GM23248 (cell line): ENCODE data around the gene RORB. TPM values are rescaled to one million over a fixed set of nuclear protein-coding genes. Genes with fewer than 3 reads are reported as not detected.

Source experiments
- DNase-seq: peaks from one replicate; pipeline ENCODE4 v3.0.0-alpha.2; 2015
- H2AFZ ChIP-seq: fragments of 200-600 bp; sonication (generic); 2 replicates; pipeline ENCODE4 v1.6.1; 2016; ENCODE audit warnings: antibody characterized with exemption
- H3F3A ChIP-seq: fragments of 200-600 bp; sonication (generic); 2 replicates; pipeline ENCODE4 v1.6.1; 2016; ENCODE audit warnings: mild to moderate bottlenecking, antibody characterized with exemption, mixed run types; ENCODE audit not compliant: insufficient read depth
- H3K27ac ChIP-seq: fragments of 200-600 bp; sonication (generic); 2 replicates; pipeline ENCODE4 v1.5.1; 2016; ENCODE audit warnings: mild to moderate bottlenecking
- H3K27me3 ChIP-seq: fragments of 200-600 bp; sonication (generic); replicated peaks from 2 replicates; pipeline ENCODE4 v1.6.1; 2016; ENCODE audit warnings: mild to moderate bottlenecking; ENCODE audit not compliant: insufficient read depth
- H3K36me3 ChIP-seq: fragments of 200-600 bp; sonication (generic); 2 replicates; pipeline ENCODE4 v1.6.1; 2016; ENCODE audit warnings: low read depth, mild to moderate bottlenecking
- H3K4me1 ChIP-seq: fragments of 200-600 bp; sonication (generic); 2 replicates; pipeline ENCODE4 v1.6.1; 2016; ENCODE audit warnings: mild to moderate bottlenecking; ENCODE audit not compliant: insufficient read depth
- H3K4me2 ChIP-seq: fragments of 200-600 bp; sonication (generic); one replicate; pipeline ENCODE4 v1.6.1; 2016; ENCODE audit warnings: mild to moderate bottlenecking; ENCODE audit not compliant: unreplicated experiment
- H3K4me3 ChIP-seq: fragments of 200-600 bp; sonication (generic); 2 replicates; pipeline ENCODE4 v1.5.1; 2016; ENCODE audit warnings: mild to moderate bottlenecking
- H3K79me2 ChIP-seq: fragments of 200-600 bp; sonication (generic); 2 replicates; pipeline ENCODE4 v1.6.1; 2016; ENCODE audit warnings: mild to moderate bottlenecking; ENCODE audit not compliant: insufficient read depth
- H3K9ac ChIP-seq: fragments of 200-600 bp; sonication (generic); 2 replicates; pipeline ENCODE4 v1.6.1; 2016; ENCODE audit warnings: mild to moderate bottlenecking
- H3K9me2 ChIP-seq: fragments of 200-600 bp; sonication (generic); 2 replicates; pipeline ENCODE4 v1.6.1; 2016; ENCODE audit warnings: mixed run types, mild to moderate bottlenecking, moderate library complexity; ENCODE audit not compliant: insufficient read depth
- H3K9me3 ChIP-seq: fragments of 200-600 bp; sonication (generic); one replicate; pipeline ENCODE4 v1.6.1; 2017; ENCODE audit warnings: low read depth
- H4K20me1 ChIP-seq: fragments of 200-600 bp; sonication (generic); 2 replicates; pipeline ENCODE4 v1.6.0; 2016; ENCODE audit not compliant: insufficient read depth
- EZH2 ChIP-seq: fragments of 200-600 bp; sonication (generic); IDR thresholded peaks from 2 replicates; pipeline ENCODE4 v1.6.1; 2018; ENCODE audit warnings: antibody characterized with exemption, mild to moderate bottlenecking; ENCODE audit not compliant: insufficient read depth, poor library complexity, severe bottlenecking
- EZH2phosphoT487 ChIP-seq: fragments of 200-600 bp; sonication (generic); IDR thresholded peaks from 2 replicates; pipeline ENCODE4 v1.6.1; 2018; ENCODE audit warnings: antibody characterized with exemption, moderate library complexity, mild to moderate bottlenecking, low read depth; ENCODE audit not compliant: insufficient read depth
- WGBS, 2 experiments: methylation state at CpG; one replicate each; pipeline ENCODE4 v1.1.6; 2015 to 2017; ENCODE audit warnings: low lambda C conversion rate in 2 of 2, low coverage in 1 of 2; ENCODE audit errors: missing lambda C conversion rate in 2 of 2; 5-methylcytosine and 5-hydroxymethylcytosine counted together
- in situ Hi-C: fragments of 300-500 bp; cut with MboI; formaldehyde crosslinking; loops from 2 replicates; pipeline ENCODE4 v1.15.0; 2020
- polyA plus RNA-seq: library from polyadenylated mRNA; unstranded; fragments of >200 nt; fragmentation: Nextera tagmentation; extraction: Ambion mirVana; gene quantifications from 2 replicates; pipeline ENCODE4 v1.2.1, GENCODE V29; 2016
- total RNA-seq: library from RNA; depleted of rRNA; stranded (reverse); fragments of >200 nt; shearing (Covaris generic); gene quantifications from 2 replicates; pipeline ENCODE4 v1.2.3, GENCODE V29; 2014

Gene RORB
- total and polyA plus RNA-seq, 2 experiments from 2014 or later: not detected

GRCh38 chr9:74691058-74691457 lies 193.9 kb downstream of the RORB start:
- no peak for DNase-seq
- H3K27ac ChIP-seq: no peak overlapping the region
- H3F3A ChIP-seq: no peaks in the 10 kb centered on the region
- in situ Hi-C loops: no loop called here
- H3K4me2 ChIP-seq: no peak overlapping the region
- H3K36me3 ChIP-seq: no peaks in the 10 kb centered on the region
- H2AFZ ChIP-seq: no peak overlapping the region
- no peaks in the 10 kb centered on the region for H3K9me3 ChIP-seq
- 40% methylated on average over 8 of the region's 8 CpGs for WGBS, 2 experiments
- H3K79me2 ChIP-seq: no peaks in the 10 kb centered on the region
- H3K27me3 ChIP-seq: no peaks in the 10 kb centered on the region
- no peaks in the 10 kb centered on the region for H4K20me1 ChIP-seq
- H3K4me3 ChIP-seq: no peak overlapping the region
- H3K9ac ChIP-seq: no peak overlapping the region
- TF ChIP-seq EZH2: no peak
- TF ChIP-seq EZH2phosphoT487: no peak
- H3K9me2 ChIP-seq: no peaks in the 10 kb centered on the region
- no peaks in the 10 kb centered on the region for H3K4me1 ChIP-seq

GRCh38 chr9:74696520-74696919 lies 199.4 kb downstream of the RORB start:
- Histone ChIP-seq H3K79me2 (no peaks in the 10 kb centered on the region), H3K4me1 (no peaks in the 10 kb centered on the region), H3K9ac (no peak overlapping the region), H3K9me3 (no peaks in the 10 kb centered on the region), H3K4me2 (no peak overlapping the region), H4K20me1 (no peaks in the 10 kb centered on the region), H2AFZ (no peak overlapping the region), H3K27ac (no peak overlapping the region), H3K27me3 (no peaks in the 10 kb centered on the region; the same call in 1 of the 2 replicates), H3K9me2 (no peaks in the 10 kb centered on the region), H3K4me3 (no peak overlapping the region), H3K36me3 (no peaks in the 10 kb centered on the region), H3F3A (no peaks in the 10 kb centered on the region)
- no peak for DNase-seq
- TF ChIP-seq EZH2: no peak
- in situ Hi-C loops: no loop called here
- WGBS, 2 experiments: 20 to 28% methylated on average over 1 of the region's 1 CpG

GRCh38 chr9:74697535-74697934 lies 200.4 kb downstream of the RORB start:
- Histone ChIP-seq H3K4me2 (no peak overlapping the region), H3K27ac (no peak overlapping the region), H3K9ac (no peak overlapping the region), H4K20me1 (no peaks in the 10 kb centered on the region), H3K36me3 (no peaks in the 10 kb centered on the region), H3K27me3 (no peaks in the 10 kb centered on the region; the same call in 1 of the 2 replicates), H3K4me1 (no peaks in the 10 kb centered on the region), H3K79me2 (no peaks in the 10 kb centered on the region), H3K9me3 (no peaks in the 10 kb centered on the region), H3K9me2 (no peaks in the 10 kb centered on the region), H3F3A (no peaks in the 10 kb centered on the region), H2AFZ (no peak overlapping the region), H3K4me3 (no peak overlapping the region)
- TF ChIP-seq EZH2: no peak
- no peak for TF ChIP-seq EZH2phosphoT487
- 2 to 3% methylated on average over 2 of the region's 2 CpGs for WGBS, 2 experiments
- in situ Hi-C loops: no loop called here
- no peak for DNase-seq

GRCh38 chr9:74711341-74711740 lies 214.2 kb downstream of the RORB start:
- no peak overlapping the region for H3K27ac ChIP-seq
- DNase-seq: no peak
- no peak overlapping the region for H3K4me2 ChIP-seq
- H3K79me2 ChIP-seq: no peaks in the 10 kb centered on the region
- H3F3A ChIP-seq: no peaks in the 10 kb centered on the region
- H3K36me3 ChIP-seq: no peaks in the 10 kb centered on the region
- no peak overlapping the region for H2AFZ ChIP-seq
- no peaks in the 10 kb centered on the region for H4K20me1 ChIP-seq
- no peaks in the 10 kb centered on the region for H3K27me3 ChIP-seq
- WGBS, 2 experiments: 76% methylated on average over 5 of the region's 5 CpGs
- H3K4me1 ChIP-seq: no peaks in the 10 kb centered on the region
- TF ChIP-seq EZH2: no peak
- no peak for TF ChIP-seq EZH2phosphoT487
- no peak overlapping the region for H3K4me3 ChIP-seq
- no peak overlapping the region for H3K9ac ChIP-seq
- H3K9me2 ChIP-seq: no peaks in the 10 kb centered on the region
- in situ Hi-C loops: no loop called here
- H3K9me3 ChIP-seq: no peaks in the 10 kb centered on the region

- H2AFZ ChIP-seq: no peak overlapping the region
- H3K4me3 ChIP-seq: no peak overlapping the region
- no peak overlapping the region for H3K4me2 ChIP-seq
- TF ChIP-seq EZH2 (no peak), EZH2phosphoT487 (no peak)
- H3K9ac ChIP-seq: no peak overlapping the region
- no peaks in the 10 kb centered on the region for H3K36me3 ChIP-seq
- H3K4me1 ChIP-seq: no peaks in the 10 kb centered on the region
- H3K79me2 ChIP-seq: no peaks in the 10 kb centered on the region
- H3F3A ChIP-seq: no peaks in the 10 kb centered on the region
- H3K9me2 ChIP-seq: no peaks in the 10 kb centered on the region
- no peaks in the 10 kb centered on the region for H3K9me3 ChIP-seq
- H3K27me3 ChIP-seq: 0 out of 2 replicates have a peak, but pooled peaks cover 4% of the 10 kb centered on the region
- 51 to 57% methylated on average over 2 of the region's 2 CpGs for WGBS, 2 experiments
- no peaks in the 10 kb centered on the region for H4K20me1 ChIP-seq
- no peak for DNase-seq
- in situ Hi-C loops: no loop called here
- H3K27ac ChIP-seq: no peak overlapping the region
Measured at GRCh38 chr9:74718709-74719108, 221.6 kb downstream of the RORB start.
